GM18907 (cell line): Measurements from ENCODE around the gene PTPRZ1.

ENCODE experiments used
- ATAC-seq: cut with Tn5 transposase; IDR thresholded peaks from one replicate; pipeline ENCODE4 v1.9.1; 2021; ENCODE audit warnings: mild to moderate bottlenecking, moderate library complexity; ENCODE audit not compliant: unreplicated experiment

PTPRZ1 gene

DNA sequence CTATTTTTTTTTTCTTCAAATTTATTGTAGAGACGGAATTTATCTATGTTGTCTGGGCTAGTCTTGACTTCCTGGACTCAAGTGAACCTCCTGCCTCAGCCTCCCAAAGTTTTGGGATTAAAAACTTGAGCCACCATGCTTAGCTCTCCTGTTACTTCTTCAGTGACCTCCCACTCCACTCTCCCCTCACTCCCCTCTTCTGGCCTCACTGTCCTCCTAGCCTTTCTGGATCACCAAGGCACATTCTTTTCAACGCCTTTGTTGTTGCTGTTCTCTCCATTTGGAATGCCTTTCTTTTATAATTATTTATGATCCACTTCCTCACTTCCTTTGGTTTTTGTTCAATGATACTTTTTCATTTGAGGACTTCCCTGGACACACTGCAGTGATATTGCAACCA is 17.9 kb downstream of the PTPRZ1 start:
- no peak for ATAC-seq

DNA sequence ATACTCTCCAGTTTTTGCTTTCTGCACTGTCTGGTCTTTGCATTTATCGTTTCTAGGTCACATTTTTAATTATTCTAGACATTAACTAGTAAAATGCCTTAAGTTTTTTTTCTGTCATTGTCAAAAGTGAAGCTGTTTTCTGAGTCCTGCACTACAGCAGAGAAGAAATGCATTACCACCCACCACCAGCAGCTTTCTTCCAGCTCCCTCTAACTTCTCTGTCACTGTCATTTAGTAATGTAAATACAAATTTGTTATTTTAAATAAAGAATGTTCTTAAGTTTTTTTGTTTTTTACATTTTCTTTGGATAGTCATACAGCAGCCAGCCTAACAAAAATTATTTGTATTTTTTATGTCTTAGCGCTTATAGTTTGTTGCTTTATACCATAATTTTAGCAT is 18.8 kb downstream of the PTPRZ1 start:
- no peak for ATAC-seq

DNA sequence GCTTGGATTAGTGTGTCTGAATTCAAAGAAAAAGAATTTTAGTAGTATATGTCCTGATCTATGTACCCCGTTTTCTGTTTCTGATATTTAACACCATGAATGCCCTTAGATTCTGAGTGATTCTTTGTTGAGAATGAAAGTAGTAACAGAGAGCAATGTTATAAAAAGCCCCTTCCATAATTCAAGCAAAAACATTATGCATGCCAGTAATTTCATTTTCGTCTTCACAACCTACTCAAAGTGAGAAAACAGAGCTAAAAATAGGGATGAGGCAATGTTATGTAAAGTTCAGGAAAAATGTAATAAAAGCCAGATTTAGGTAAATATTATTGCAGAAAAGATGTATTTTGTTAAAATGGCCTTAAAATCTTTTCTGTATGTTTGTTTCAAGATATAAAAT is 28.1 kb downstream of the PTPRZ1 start:
- peak; percentile 67 for ATAC-seq

DNA sequence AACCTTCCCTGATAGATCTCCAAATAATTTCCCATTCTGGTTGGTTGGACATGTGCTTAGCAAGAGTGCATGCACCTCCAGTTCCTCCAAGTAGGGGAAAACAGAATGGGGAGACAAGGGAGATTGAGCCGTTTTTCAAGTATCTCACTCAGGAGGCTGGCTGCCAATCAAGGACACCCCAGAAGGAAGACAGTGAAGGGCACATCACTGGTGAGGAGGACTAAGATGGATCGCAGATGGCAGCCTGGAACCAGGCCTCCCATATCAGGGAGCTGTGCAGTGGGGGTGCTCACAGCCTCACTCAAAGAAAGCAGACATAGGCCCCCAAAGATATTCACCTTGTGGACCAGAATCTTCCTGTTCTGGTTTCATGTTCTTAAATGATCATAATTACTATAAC is 31.2 kb downstream of the PTPRZ1 start:
- ATAC-seq: no peak

DNA sequence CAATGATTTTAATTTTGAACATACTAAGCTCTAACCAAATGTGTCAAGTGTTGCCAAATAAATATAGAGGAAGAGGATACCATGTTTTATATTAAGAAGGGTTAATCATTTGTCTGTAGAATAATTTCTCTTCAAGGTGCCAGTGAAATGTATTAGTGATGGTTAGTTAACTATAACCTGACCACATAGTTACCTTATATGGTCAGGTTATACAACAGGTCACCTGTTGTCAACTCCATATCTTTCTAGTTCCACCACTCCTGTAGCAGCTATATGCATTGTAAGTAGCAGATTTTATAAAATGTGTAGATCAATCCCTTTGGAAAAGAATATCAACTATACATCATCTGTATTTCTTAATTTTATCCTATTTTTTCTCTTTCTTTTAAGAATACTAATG is 35.1 kb downstream of the PTPRZ1 start:
- ATAC-seq: no peak

DNA sequence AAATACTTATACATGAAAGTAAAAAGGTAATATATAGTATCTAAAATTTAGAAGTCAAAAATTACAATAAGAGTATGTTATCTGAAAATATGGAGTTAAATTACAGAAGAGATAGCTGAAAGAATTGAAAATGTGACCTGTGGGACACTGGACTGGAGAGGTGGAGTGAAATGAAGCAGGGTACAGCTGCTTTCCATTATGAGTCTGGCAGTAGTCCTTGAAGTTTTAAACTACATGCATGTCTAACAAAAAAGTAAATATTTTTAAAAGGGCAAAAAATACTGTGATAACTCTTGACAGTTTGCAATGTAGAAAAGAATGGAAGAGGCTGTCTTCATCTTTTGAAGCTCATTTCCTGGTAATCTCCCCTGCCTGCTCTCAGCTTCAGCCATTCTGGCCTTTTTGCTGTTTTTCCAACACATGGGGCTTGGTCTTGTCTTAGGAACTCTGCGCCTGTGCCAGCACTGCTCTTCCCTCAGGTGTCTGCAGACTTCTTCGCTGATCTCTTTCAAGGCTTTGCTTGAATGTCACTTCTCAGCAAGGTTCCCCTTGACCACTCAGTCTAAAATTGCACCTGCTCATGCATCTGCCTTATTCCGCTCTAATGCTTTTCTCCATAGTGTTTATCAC is 36.9 kb downstream of the PTPRZ1 start:
- ATAC-seq: no peak

DNA sequence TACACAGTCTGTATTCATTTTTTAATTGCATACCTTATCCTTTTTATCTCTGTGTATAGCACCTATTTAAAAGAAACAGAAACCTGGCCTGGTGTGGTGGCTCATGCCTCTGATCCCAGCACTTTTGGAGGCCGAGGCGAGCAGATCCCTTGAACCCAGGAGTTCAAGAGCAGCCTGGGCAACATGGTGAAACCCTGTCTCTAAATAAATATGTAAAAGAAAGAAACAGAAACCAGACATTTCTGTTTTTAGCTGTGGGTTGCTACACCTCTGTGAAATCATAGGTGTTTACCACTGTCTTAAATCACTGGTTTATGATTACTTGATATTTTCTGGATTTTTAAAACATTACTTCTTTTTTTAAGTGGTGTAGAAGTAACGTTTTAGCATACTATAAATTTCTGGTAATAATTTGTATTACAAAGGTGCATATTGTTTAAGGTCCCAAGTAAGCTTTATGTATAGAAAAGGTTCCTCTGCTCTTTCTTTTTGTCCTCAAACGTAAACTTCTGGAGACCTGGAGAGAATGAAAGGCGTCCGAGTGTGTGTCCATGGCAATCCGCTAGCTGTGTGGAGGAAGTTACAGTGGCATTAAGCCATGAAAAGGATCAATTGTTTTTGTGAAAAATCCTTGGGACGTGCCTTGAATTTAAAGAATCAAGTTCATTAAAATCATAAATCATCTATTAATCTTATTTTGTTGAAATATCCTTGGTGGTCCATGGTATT is 41.1 kb downstream of the PTPRZ1 start:
- no peak for ATAC-seq

DNA sequence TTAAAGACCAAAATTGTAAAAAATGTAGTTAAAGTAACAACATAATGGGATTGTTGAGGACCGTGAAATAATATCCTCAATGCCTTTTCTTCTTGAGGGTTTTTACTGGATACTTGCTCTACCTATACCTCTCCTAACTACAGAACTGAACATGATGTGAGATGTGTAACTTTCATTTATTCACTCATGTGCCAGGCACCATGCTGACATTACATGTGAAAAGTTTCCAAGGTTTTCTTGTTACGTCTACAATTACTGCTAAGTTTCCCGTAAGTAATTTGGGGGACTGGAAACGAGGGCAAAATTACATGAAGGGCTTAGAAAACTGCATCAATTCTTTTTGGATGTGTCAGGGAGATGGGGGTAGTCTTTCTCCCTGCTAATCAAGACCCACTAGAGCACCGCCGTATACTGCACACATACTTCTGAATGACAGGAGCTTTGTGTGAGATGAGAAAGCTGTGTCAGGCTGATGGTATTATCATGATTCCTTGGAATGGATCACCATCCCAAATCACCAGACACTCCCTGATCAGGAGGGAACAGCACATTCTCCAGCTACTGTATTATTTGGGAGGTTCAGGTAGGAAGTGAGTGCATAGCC is 41.8 kb downstream of the PTPRZ1 start:
- no peak for ATAC-seq

DNA sequence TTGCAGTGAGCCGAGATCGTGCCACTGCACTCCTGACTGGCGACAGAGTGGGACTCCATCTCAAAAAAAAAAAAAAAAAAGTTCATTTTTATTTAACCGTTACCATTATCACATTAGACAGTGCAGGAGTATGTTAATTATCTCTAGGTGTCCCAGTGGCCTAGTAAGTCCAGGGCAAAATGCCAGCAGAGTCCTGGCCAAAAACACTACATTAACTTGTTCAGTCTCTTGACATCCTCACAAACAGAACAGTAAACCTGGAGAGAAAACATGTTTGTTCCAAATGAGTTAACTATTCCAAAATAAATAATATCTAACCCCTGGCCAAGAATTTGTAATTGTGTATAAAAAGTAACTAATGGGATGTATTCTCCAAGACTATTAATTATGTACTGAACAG is 43.2 kb downstream of the PTPRZ1 start:
- no peak for ATAC-seq

DNA sequence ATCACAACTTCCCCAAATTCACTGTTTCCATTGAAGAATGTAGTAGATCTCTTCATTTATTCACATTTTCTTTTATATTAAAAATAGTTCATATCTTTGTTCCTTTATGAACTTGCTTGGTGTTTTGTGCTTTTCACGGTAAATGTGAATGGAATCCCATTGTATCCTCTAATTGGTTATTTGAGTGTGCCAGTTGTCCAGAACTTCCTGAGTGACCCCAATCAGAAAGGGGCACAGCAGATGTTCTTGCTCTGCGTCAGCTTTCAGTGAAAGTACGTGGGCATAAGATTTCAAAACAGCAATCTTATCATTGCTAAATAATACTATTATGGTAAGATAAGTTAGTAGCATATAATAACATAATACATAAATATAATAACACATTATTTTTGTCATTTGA is 47.0 kb downstream of the PTPRZ1 start:
- ATAC-seq: no peak

DNA sequence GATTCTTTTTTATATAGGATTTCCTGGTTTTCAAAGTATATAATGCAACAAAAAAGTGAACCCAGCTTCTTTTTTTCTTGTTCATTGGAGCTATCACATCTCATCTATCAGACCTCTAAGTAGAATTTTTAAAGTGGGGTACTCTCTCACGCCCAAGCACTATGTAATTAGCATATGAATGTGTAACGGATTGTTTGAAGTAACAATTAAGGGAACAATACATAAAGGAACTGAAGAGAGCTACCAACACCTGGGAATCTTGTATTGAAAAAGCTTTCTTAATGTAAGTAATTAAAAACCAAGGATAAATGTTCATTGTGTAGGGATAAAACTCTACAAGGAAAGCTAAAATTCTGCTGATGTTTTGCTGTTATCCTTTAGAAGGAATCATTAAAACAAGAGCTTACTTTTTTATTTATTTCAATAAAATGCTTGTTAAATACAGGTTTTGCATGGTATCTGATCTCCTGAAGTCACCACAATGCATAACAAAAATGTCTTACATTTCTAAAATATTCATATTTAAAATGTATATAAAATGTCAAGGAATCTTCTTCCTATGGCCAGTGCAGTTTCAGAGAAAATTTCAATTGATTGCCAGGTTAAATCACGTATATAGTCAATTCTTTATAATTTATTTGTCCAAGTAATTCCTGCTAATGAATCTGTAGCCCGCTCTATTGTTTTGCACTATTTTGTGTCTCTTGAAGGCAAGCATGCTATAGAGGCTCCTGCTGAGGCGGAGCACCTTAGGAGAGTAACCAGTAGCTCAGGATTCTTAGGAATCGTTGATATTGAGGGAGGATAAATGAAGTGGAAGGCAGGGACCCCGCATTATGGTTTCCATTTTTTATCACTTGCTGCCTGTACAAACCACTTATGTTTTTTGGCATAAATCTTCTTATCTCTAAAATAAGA is 51.6 kb downstream of the PTPRZ1 start:
- ATAC-seq: no peak

DNA sequence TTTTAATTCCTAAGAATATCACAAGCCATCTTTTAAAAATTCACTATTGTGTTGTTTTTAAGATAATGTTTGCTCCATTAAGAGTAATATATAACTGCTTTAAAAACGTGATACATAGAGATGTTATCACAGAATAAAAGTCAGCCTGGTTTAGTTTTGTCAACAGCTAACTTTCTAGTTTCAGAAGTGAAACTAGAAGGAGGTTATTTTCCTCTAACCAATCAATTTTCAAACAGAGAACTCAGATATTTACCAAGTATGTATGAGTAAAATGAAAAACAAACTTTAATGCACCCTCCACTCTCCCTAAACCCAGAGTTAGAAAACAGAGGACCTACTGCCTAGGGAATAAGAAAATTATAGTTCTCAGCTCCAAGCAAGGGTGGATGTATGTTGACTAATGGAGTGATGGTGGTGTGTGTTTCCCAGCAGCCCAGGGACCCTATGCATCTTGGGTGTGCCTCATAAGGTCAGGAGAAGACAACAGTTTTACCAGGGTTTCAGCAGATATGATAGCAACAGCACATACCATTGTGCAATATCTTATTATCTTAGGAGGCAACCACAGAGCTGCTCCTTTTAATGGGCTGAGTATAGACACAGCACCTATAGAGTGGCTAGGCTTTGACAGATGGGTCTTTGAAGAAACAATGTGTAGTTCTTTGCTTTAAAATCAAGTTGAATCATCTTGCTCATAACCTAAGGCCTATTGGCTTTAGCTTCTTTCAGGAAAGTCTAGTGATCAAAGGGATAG is 58.4 kb downstream of the PTPRZ1 start:
- no peak for ATAC-seq

DNA sequence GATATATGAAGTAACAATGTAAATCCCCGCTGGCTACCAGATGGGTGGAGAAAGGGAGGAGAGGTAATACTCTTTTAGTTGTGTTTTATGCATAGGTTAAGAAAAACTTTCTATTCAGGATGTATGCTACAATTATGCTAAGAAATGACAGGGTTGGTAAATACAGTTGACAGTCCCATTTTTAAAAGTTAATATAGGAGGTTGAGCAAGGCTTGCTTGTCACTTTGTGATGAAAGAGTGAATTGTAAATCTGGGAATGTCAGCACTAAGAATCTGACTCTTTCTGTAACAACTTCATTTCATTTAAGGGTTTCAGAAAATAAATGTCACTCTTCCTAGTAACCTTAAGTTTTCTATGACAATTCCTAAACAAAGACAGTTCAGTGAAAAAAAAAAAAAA is 59.8 kb downstream of the PTPRZ1 start:
- ATAC-seq: no peak

DNA sequence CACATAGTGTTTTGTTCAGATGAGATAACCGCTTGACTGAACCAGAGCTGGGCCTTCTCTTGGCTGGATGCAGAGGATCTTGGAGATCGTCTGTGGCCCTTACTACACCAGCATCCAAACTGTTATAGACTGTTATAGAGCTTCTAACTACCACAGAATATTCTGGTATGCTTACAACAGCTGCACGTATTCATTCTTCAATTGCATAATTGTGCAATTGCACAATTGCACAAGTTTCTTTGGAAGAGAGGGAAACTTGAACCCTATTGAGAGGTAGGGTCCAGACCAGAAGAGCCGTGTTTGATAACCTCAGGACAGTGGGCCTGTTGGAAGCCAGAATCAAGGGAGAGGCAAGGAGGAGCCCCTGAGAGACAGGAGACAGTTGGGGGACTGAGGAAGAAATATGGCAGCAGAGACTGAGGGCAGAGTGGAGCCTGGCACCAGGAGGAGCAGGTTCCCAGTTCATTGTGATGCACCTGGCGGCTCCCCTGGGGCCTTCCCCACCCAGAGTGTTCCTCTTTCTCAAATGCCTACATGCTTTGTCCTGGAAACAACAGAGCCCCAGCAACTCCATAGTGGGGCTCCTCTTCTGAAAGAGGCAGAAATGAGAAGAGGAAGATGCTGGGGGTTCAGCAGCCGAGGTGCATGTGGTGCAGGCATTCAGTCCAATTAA is 64.1 kb downstream of the PTPRZ1 start:
- ATAC-seq: no peak

DNA sequence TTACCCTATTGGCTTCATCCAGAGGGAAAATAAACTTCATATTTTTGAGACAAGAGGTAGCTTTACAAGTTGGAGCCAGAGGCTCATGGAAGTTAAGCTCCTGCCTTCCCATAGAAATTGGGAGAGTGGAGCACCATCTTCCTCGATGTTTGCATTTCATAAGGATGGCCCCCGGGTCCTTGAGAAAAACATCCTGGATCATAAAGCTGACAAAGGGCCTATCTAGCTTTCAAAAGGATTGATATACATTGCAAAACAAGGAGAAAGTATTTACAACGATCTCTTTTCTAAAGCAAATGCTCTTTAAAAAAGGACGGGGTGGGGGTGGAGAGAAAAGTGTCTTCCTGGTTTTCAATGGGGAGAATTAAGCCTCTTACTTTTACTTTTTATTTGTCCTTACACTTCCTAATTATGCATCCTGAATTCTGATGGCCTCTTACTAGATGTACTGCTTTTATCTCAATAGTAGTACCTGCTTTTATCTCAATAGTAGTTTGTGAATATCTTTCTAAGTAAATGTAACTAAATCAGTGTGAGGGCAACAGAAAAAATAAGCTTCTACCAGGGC is 65.6 kb downstream of the PTPRZ1 start:
- ATAC-seq: no peak

DNA sequence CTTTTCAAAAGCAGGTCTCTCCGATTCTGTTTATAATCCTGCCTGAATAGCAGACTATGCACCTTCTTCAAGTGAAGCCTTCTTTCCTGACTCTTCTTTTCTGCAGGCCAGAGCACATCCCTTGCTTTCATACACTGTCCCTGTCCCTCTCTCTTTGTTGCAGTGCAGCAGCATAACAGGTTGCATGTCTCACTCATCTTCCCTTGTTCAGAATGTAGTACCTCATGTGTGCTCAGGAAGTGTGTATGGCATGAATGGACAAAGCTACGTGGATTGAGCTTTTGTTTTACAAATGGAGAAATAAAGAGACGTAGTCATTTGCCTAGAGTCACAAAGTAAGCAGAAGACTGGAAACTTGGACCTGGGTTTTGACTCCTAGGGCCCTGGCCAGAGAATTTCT is 68.0 kb downstream of the PTPRZ1 start:
- no peak for ATAC-seq

DNA sequence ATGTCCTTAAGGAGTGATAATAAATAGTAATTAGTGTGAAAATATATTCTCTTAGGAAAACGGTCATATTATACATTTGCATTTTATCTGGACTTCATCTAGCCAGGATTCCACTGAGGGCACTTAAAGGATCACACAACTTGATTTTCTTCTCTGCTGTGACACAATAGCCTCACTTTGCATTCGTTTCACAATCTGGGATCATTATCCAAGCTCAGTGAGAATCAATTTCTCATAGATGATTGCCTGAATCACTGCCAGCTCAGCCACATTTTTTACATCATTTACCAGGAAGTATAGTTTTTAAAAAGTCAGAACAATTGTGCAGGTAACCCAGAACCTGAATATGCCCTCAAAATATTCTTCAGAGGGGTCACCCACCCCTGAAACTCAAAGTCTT is 68.9 kb downstream of the PTPRZ1 start:
- ATAC-seq: no peak

DNA sequence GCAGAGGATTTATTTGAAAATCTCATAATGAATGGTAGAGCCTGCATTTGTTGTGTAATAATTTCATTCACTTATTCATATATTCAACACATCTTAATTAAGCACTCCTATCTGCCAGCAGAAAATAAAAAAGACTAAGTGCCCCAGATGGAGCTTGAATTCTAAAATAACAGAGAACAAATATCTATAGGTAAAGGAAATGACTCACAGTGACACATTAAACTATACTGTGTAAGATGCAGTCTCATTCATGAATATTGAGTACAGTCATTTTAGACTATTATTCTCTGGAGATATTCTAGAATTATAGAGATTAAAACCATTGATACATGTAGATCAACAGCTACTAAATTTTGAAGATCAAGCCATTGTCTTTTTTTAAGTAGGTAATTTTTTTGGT is 72.1 kb downstream of the PTPRZ1 start:
- ATAC-seq: no peak

DNA sequence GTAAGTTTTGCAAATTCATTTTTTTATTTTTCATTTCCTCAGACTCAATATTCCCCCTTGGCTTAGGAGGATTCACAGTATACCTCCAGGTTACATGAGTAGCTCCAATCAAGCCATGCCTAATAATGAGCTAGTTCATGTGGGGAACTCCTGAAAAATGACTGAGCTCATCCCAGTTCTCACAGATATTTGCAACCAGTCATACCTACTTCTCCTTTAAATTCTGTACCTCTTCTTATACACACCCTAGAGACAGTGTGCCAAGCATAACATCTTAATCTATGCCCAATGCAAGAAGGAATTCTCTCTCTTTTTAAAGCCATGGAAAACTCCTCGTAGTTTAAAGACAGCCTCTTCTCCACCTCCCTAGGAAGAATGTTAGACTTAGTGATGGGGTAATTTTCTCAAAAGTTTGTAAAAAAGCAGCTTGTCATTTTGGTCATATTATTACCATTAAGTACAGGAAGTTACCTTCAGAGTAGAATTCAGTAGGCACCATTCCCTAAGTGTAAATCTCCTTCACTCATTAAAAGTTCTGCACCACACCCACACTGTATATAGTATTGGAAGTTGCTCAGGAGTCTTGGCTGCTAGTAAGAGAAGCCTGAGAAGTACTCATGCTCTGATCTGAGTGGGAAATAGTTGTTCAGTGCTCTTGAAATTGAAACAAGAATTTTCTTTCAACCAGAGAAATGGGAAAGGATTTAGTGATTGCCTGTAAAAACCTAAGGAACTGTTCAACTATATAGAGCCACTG is 72.7 kb downstream of the PTPRZ1 start:
- ATAC-seq: no peak
